Mammary epithelial cell (primary cell): ENCODE measurements around the gene DENND4B.

Experiments used
- EZH2 ChIP-seq: IDR thresholded peaks from 2 replicates; pipeline ENCODE4 v1.6.1; 2012; ENCODE audit warnings: low read length, inconsistent platforms, borderline replicate concordance
- TF ChIP-seq, protein P1 (sequence below), 2 donors: IDR thresholded peaks in 1 of 2; conservative IDR thresholded peaks in 1 of 2; 2 replicates each; pipeline ENCODE4 v1.5.1; 2011 to 2012; ENCODE audit warnings: inconsistent platforms in 2 of 2, low read length in 2 of 2, mild to moderate bottlenecking in 2 of 2, control low read depth in 1 of 2, low read depth in 1 of 2; ENCODE audit not compliant: insufficient read depth in 1 of 2; ENCODE audit errors: extremely low read depth in 1 of 2

DNA sequence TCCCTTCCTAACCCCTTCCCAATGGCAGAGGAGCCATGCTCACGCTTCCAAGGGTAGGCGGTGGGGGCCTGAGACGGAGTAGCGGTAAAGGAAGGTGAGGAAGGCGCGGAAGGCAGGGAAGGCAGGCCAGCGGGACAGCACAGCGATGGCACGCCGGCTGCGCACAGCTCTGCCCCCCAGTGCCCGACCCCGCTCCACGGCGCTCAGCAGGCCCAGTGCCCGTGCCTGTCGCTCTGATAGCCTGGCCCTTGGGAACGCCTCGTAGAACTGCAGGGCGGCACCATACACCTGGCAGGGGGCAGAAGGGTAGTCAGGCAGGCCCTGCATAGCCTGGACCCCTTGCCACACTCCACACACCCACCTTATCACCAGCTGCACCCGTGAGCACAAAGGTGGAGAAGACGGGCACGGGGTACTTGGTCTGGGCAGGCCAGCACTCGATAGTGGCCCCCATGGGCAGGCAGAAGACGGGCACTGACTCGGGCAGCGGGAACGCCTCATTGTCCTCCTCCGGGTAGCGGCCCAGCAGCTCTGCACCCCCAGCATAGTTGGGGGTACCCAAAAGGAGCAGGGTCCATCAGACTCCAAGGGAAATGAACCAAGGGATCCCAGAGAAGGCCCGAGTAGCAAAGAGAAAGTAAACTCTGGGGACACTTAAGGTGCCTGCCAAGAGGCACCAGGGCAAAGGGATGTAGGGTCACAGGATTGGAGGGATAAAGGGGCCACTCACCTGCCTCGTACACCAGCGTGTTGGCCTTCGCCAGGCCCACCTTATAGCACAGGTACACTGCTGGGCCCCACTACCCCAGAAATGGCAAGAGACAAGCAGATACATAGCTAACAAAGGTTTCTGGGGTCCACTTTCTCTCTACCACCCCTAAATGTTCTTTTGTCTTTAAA, 4.4 kb downstream of the DENND4B start:
- TF ChIP-seq, protein P1, sequence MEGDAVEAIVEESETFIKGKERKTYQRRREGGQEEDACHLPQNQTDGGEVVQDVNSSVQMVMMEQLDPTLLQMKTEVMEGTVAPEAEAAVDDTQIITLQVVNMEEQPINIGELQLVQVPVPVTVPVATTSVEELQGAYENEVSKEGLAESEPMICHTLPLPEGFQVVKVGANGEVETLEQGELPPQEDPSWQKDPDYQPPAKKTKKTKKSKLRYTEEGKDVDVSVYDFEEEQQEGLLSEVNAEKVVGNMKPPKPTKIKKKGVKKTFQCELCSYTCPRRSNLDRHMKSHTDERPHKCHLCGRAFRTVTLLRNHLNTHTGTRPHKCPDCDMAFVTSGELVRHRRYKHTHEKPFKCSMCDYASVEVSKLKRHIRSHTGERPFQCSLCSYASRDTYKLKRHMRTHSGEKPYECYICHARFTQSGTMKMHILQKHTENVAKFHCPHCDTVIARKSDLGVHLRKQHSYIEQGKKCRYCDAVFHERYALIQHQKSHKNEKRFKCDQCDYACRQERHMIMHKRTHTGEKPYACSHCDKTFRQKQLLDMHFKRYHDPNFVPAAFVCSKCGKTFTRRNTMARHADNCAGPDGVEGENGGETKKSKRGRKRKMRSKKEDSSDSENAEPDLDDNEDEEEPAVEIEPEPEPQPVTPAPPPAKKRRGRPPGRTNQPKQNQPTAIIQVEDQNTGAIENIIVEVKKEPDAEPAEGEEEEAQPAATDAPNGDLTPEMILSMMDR (conservative IDR thresholded peaks at IDR 0.05 in 1 of 2, IDR thresholded peaks at IDR 0.05 in 1 of 2; ENCODE audit: extremely low read depth in 1 of 2, insufficient read depth in 1 of 2, low read depth in 1 of 2, low read length in 2 of 2) = no peak
- TF ChIP-seq EZH2 = no peak
